GM10847 (cell line): ENCODE results near the gene MAP3K14.

Source experiments
- POLR2A ChIP-seq: IDR thresholded peaks from 2 replicates; pipeline ENCODE4 v1.6.1; 2011; ENCODE audit not compliant: insufficient read length; ENCODE audit errors: extremely low read depth

Gene MAP3K14

DNA sequence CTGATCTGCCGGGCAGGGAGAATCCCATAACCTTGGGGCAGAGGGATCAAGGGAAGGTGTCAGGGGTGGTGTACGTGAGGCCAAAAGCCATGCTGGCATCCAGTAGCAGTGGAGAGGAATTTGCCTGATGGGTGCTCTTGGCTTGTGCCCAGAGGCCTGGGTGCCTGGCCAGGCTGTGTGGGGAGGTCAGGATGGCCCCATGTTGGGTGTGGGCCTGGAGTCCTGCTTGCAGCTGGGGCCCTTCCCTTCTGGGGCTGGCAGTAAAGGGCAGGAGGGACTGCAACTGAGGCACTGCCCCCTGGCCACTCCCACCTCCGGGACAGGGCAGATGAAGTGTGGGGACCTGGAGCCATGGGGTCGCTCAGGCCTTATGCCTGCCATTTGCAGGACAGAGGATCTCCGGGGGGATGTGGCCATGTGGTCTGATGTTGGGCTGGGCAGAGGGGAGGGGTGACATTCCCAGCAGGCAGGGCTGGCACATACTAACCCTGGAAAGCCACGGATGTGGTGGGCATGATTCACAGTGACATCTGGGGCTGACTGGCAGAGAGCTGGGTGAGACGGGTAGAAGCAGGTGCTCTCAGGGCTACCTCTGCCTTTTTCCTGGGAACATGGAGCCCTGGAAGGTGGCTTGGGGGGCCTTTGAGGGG is 91.6 kb downstream of the MAP3K14 start:
- TF ChIP-seq POLR2A = no peak

DNA sequence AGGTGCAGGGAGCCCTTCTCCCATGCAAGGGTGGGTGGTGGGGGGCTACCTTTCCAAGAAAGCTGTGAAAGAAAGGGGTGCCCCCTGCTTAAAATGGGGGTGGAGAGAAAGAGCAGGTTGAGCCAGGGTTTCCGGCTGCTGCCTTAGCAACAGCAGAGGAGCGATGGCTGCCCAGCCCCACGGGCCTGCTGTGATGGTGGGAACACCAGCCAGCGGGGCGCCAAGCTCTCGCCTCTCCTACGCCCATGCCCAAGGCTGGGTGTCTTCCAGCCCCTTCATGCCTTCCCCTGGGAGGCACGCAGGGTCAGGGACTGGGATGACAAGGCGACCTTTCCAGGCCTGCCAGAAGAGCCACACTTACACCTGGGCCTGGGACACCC is 92.2 kb downstream of the MAP3K14 start:
- no peak for TF ChIP-seq POLR2A

GRCh38 chr17:45223539-45224528 is 93.0 kb downstream of the MAP3K14 start:
- no peak for TF ChIP-seq POLR2A

GRCh38 chr17:45222996-45223538 is 93.8 kb downstream of the MAP3K14 start:
- TF ChIP-seq POLR2A = no peak

- TF ChIP-seq POLR2A = peak; percentile 31
These were observed 94.4 kb downstream of the MAP3K14 start for GRCh38 chr17:45222289-45222995.

DNA sequence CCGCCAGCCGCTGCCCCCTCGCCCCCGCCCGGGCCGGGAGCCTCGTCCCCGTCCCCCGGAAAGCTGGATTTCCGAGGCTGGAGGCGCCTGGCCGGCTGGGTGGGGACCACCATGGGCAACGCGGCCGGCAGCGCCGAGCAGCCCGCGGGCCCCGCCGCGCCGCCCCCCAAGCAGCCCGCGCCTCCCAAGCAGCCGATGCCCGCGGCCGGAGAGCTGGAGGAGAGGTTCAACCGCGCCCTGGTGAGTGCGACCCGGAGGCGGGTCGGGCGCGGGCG is 94.9 kb downstream of the MAP3K14 start:
- no peak for TF ChIP-seq POLR2A

DNA sequence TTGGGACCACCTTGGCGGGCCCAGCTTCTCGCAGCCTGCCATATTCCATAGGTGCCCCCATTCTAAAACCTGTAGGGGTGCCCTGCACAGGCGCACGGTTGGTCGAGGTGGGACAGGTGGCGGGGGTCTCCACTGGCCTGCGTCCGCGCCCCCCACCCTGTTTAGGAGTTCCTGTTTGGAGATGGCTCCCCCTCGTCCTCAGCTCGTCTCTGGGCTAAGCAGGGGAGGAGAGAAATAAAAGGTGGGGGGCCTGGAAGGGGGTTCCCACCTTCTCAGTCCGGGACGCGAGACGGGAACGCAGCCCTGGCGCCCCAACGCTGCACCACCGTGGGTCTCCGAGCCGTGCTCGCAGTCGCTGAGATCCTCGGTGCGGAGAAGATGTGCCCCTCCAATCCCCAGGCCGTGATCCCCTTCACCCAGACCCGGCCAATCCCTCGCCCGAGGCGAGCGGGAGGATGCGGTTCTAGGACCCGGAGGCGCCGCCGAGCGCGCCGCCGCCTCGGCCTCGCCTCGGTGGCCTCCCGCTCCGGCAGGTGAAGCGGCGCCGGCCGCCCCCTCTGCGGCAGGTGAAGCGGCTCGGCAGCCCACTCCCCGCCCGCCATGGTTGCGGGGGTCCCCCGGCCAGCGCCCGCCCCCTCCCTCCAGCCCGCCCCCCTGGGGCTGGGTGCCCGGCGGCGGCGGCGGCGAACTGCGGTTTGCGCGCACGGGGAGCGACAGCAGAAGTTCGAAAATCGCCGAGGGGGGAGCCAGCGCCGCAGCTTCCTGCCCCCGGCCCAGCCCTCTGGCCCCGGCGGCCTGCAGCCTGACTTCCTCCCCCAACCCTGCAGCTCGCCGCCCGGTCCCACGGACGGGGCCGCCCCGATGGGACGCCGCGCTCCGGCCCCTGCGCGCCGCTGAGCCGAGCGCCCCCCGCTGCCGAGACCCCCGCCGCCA is 95.5 kb downstream of the MAP3K14 start, which contains the start of gene FMNL1:
Gene FMNL1 (plus strand): TSS at position 805 of the 933 bp plus-strand sequence. CDS start 240 bp downstream, outside the sequence.
- TF ChIP-seq POLR2A = peak; percentile 30

DNA sequence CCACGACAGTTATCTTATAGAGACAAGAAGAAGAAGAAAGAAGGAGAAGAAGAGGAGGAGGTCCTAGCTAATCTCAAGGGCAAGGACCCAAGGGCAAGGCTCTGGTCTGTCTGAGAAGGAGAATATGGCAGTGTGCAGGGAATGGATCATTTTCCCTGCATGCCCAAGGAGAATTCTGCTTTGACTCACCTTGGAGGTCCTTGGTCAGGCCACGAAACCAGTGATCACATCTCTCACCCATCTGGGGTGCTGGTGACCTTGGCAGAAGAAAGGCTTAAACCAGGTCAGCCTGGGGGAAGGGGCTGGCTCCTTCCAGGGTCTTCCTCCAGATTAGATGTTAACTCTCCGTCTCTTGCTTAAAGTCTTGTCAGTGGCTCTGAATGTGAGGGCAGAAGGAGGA is 96.7 kb downstream of the MAP3K14 start:
- no peak for TF ChIP-seq POLR2A

DNA sequence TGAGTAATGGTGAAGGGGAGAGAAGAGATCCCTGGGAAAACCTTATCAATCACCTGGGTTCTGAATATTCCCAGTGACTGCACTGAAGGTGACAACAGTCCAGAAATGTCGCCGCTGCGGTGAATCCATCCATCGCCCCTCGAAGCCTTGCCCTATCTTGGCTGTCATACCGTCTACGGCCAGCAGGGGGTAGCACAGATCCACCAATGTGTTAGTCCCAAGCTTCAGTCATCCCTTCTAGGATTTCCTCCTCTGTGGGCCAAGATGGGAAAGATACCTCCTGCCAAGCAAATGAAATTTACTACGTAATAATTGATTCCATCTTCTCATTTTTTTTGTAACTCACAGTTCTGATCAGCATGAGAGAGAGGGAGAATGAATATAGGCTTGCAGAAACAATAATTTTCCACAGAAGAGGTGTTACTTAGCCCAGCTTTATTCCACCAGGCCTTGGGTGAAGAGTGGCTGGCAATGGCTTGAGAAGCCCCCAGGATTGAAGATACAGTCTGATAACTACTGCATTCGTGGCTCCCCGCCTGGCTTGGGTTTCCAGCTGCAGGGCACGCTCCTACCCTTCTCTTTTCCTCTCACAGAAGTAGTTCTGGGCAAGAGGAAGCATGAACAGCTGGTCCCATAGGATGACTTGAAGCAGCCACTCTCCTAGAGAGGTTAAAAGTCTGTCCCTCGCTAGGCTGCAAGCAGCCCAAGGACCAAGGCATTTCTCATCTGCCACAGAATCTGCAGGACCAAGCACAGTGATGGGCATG is 97.7 kb downstream of the MAP3K14 start:
- TF ChIP-seq POLR2A = no peak
